ENCODE measurements around the gene SPAAR. TPM values are rescaled to one million over a fixed set of nuclear protein-coding genes. Genes with fewer than 3 reads are reported as not detected.

SPAAR gene
- total and polyA plus RNA-seq, 9 of the 15 experiments (the other 6 are each of a cell fraction or from before 2014, with no cell fraction given) = not detected

DNA sequence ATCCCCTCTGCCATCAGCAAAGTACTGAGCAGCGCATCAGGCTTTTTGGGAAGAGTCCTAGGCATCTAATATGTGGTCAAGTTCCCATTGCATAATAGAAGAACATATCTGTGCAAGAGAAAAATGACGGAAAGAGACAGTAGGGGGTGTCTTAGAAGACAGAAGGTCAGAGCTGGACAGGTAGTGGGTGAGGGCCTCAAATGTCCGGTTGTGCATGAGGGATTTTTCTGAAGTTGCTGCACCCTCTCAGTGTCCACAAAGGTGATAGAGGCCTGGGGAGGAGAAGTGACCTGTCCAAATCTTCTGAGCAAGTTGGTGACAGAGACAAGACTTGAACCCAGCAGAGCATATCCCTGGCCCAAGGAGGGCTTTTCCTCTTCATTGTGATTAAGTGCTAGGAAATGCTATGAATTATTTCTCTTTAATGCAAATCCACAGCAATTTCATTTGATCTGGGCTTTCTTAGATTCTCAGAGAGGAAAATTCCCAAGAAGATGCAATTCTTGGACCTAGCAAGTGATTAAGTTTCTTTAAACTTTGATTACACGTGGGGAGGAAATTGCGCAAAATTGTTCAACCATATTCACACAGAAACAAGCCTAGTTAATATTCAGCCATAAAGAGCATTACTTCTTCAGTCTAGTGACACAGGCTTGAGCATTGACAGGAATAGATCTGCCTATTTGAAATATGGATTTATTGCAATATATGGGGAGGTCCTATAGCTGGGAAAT lies 49.0 kb downstream of the SPAAR start, which contains the start of gene OR2S2:
OR2S2 (minus strand) TSS at position 51 of the 734 bp plus-strand sequence. CDS start 56 bp downstream, outside the sequence.
- FAIRE-seq (no peak), DNase-seq (ENCODE audit: extremely low read depth in 1 of 4, low spot score in 3 of 4) (no peak), ATAC-seq (no peak)
- H3K4me3 ChIP-seq = no peak within 1 kb of the TSS
- 8% methylated on average over 3 of the region's 5 CpGs for WGBS (ENCODE audit: insufficient coverage, low coverage, missing lambda C conversion rate)
- no peak within 1 kb of the TSS for H2AFZ ChIP-seq (ENCODE audit: low read depth, low read length)
- POLR2A ChIA-PET = interaction anchor here (1.4 kb wide), 1 partner anchor 53 kb away, joined by 3 read pairs; no protein-coding TSS in a partner anchor
- no peaks in the 10 kb centered on the region for H3K79me2 ChIP-seq (ENCODE audit: control insufficient read depth, insufficient read depth, low read length)
- no peaks in the 10 kb centered on the region for H3K36me3 ChIP-seq (ENCODE audit: control insufficient read depth, insufficient read depth, low read length)
- in situ Hi-C loops (cut with MboI) (no loop called here), intact Hi-C loops (cut with micrococcal nuclease) (loop anchor here (5.0 kb wide), 2 partner anchors 49 to 209 kb away; partner anchors contain the start of gene CCIN)
- peaks cover 0 to 3% of the 10 kb centered on the region in 2 experiments; a peak in 1 of 5 replicates for H3K4me1 ChIP-seq (replicated peaks in 1 of 2; ENCODE audit: control insufficient read depth in 2 of 2, insufficient read depth in 2 of 2, low read length in 2 of 2)
- no TSS peak for BruUV-seq (replicated peaks)
- H3K27ac ChIP-seq (ENCODE audit: extremely low read depth, low read depth, low read length) = no peak within 1 kb of the TSS
- no peaks in the 10 kb centered on the region for H3K9me1 ChIP-seq (ENCODE audit: control insufficient read depth, insufficient read depth, low read length)
- TF ChIP-seq, protein P1, sequence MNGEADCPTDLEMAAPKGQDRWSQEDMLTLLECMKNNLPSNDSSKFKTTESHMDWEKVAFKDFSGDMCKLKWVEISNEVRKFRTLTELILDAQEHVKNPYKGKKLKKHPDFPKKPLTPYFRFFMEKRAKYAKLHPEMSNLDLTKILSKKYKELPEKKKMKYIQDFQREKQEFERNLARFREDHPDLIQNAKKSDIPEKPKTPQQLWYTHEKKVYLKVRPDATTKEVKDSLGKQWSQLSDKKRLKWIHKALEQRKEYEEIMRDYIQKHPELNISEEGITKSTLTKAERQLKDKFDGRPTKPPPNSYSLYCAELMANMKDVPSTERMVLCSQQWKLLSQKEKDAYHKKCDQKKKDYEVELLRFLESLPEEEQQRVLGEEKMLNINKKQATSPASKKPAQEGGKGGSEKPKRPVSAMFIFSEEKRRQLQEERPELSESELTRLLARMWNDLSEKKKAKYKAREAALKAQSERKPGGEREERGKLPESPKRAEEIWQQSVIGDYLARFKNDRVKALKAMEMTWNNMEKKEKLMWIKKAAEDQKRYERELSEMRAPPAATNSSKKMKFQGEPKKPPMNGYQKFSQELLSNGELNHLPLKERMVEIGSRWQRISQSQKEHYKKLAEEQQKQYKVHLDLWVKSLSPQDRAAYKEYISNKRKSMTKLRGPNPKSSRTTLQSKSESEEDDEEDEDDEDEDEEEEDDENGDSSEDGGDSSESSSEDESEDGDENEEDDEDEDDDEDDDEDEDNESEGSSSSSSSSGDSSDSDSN (IDR thresholded peaks at IDR 0.05; ENCODE audit: borderline replicate concordance in 1 of 2, low read depth in 2 of 2, low read length in 2 of 2) = no peak
- 0 out of 2 replicates have a peak, but pooled peaks have one; percentile 7 for TF ChIP-seq CEBPB (tag; IDR thresholded peaks at IDR 0.05)
- no peak within 1 kb of the TSS for H3K4me2 ChIP-seq (ENCODE audit: insufficient read depth, low read length)
- CTCF ChIA-PET (ENCODE audit: low intra/inter-chr PET ratio) = no interaction called here
- no peaks in the 10 kb centered on the region for H3K9me3 ChIP-seq (replicated peaks; ENCODE audit: control insufficient read depth, insufficient read depth, low read depth, low read length)
- peaks cover 2 to 29% of the 10 kb centered on the region in 2 experiments; a peak in 3 of 5 replicates for H3K27me3 ChIP-seq (ENCODE audit: control insufficient read depth in 2 of 2, insufficient read depth in 2 of 2, low read length in 2 of 2)
- no peaks in the 10 kb centered on the region for H4K20me1 ChIP-seq (replicated peaks; ENCODE audit: control insufficient read depth, insufficient read depth, low read length)
- no peak within 1 kb of the TSS for H3K9ac ChIP-seq (ENCODE audit: insufficient read depth in 1 of 2, low read depth in 2 of 2, low read length in 2 of 2)

Data from K562 (cell line).